Fibroblast of skin of left biceps (primary cell): ENCODE data around the gene NRF1.
"Not testable (repeated sequence)": the region's sequence is repeated elsewhere in the genome, so short reads cannot be mapped to it uniquely, and the experiment has no call there.

Experiments
- DNase-seq, 2 experiments: peaks; one replicate each; pipeline ENCODE4 v3.0.0-alpha.2; 2013; ENCODE audit warnings: low read depth in 2 of 2

The NRF1 gene

GRCh38 chr7:129607471-129608120, 3.9 kb upstream of the NRF1 start:
- no peak for DNase-seq

GRCh38 chr7:129609666-129610065, 1.9 kb upstream of the NRF1 start:
- no peak for DNase-seq

- DNase-seq: no peak
Measured at GRCh38 chr7:129610709-129611245, 743 bp upstream of the NRF1 start.

- DNase-seq: no peak
Measured at GRCh38 chr7:129612112-129613015, 844 bp downstream of the NRF1 start.

GRCh38 chr7:129613016-129613337, 1.5 kb downstream of the NRF1 start:
- DNase-seq: no peak

GRCh38 chr7:129615018-129615417, 3.5 kb downstream of the NRF1 start:
- no peak for DNase-seq

- no peak for DNase-seq
Measured at GRCh38 chr7:129616530-129616929, 5.0 kb downstream of the NRF1 start.

- DNase-seq: no peak
Measured at GRCh38 chr7:129617178-129617577, 5.7 kb downstream of the NRF1 start.

GRCh38 chr7:129617652-129618051, 6.1 kb downstream of the NRF1 start:
- DNase-seq: no peak

- no peak for DNase-seq
Measured at GRCh38 chr7:129626896-129627295, 15.4 kb downstream of the NRF1 start.

- DNase-seq: no peak
Measured at GRCh38 chr7:129630341-129630740, 18.8 kb downstream of the NRF1 start.

- DNase-seq: no peak
Measured at GRCh38 chr7:129634361-129635034, 23.0 kb downstream of the NRF1 start.

- no peak for DNase-seq
Measured at GRCh38 chr7:129635300-129636029, 23.9 kb downstream of the NRF1 start.

GRCh38 chr7:129636030-129636550, 24.6 kb downstream of the NRF1 start:
- not testable (repeated sequence) for DNase-seq

GRCh38 chr7:129636641-129637040, 25.1 kb downstream of the NRF1 start:
- no peak for DNase-seq

GRCh38 chr7:129640400-129640799, 28.9 kb downstream of the NRF1 start:
- no peak for DNase-seq

- peak in 1 of 2 experiments; percentile 3 for DNase-seq
Measured at GRCh38 chr7:129642871-129643549, 31.5 kb downstream of the NRF1 start.

GRCh38 chr7:129643550-129644170, 32.1 kb downstream of the NRF1 start:
- DNase-seq: no peak

- peak; percentile 24 to 29 for DNase-seq
Measured at GRCh38 chr7:129644634-129645230, 33.2 kb downstream of the NRF1 start.
